SK-N-SH treated with all-trans-retinoic acid at 6 μM for 48 hours (cell line): ENCODE data around the gene HPSE.
"Not testable (repeated sequence)": the region's sequence is repeated elsewhere in the genome, so short reads cannot be mapped to it uniquely, and the experiment has no call there.

Experiments used
- ATAC-seq: fragments of 200-7000 bp; cut with Tn5 transposase; 3 replicates; pipeline ENCODE4 v1.9.1; 2020; ENCODE audit warnings: mild to moderate bottlenecking, moderate library complexity
- ARNTL ChIP-seq: fragments of 450-650 bp; formaldehyde crosslinking; IDR thresholded peaks from 2 replicates; pipeline ENCODE4 v1.5.0; 2020; ENCODE audit warnings: low read depth, mild to moderate bottlenecking, moderate library complexity, borderline replicate concordance
- CREB5 ChIP-seq: fragments of 250-450 bp; sonication (Bioruptor Pico); IDR thresholded peaks from 2 replicates; pipeline ENCODE4 v1.5.1; 2020; ENCODE audit warnings: low read depth, mild to moderate bottlenecking, moderate library complexity
- CSDC2 ChIP-seq: fragments of 250-450 bp; sonication (Bioruptor Pico); IDR thresholded peaks from 2 replicates; pipeline ENCODE4 v1.5.0; 2020; ENCODE audit warnings: mild to moderate bottlenecking, moderate library complexity
- CSRNP3 ChIP-seq: fragments of 250-450 bp; sonication (Bioruptor Pico); IDR thresholded peaks from 2 replicates; pipeline ENCODE4 v1.5.1; 2021; ENCODE audit warnings: mild to moderate bottlenecking, moderate library complexity
- ESRRG ChIP-seq: fragments of 250-450 bp; sonication (Bioruptor Pico); IDR thresholded peaks from 2 replicates; pipeline ENCODE4 v1.6.1; 2021; ENCODE audit warnings: mild to moderate bottlenecking
- GLIS3 ChIP-seq: fragments of 250-450 bp; sonication (Bioruptor Pico); IDR thresholded peaks from 2 replicates; pipeline ENCODE4 v1.5.0; 2020; ENCODE audit warnings: mild to moderate bottlenecking, moderate library complexity
- ISL1 ChIP-seq: fragments of 250-450 bp; sonication (Bioruptor Pico); IDR thresholded peaks from 2 replicates; pipeline ENCODE4 v2.1.2; 2022; ENCODE audit warnings: mild to moderate bottlenecking, moderate library complexity
- OSR1 ChIP-seq: fragments of 250-450 bp; sonication (Bioruptor Pico); IDR thresholded peaks from 2 replicates; pipeline ENCODE4 v1.8.0; 2022; ENCODE audit warnings: moderate library complexity, mild to moderate bottlenecking, inconsistent platforms
- PATZ1 ChIP-seq: fragments of 250-450 bp; sonication (Bioruptor Pico); IDR thresholded peaks from 2 replicates; pipeline ENCODE4 v1.8.0; 2020; ENCODE audit warnings: mild to moderate bottlenecking, moderate library complexity, borderline replicate concordance
- POU6F1 ChIP-seq: fragments of 250-450 bp; sonication (Bioruptor Pico); IDR thresholded peaks from 2 replicates; pipeline ENCODE4 v1.8.0; 2021; ENCODE audit warnings: low read depth, mild to moderate bottlenecking, moderate library complexity, borderline replicate concordance
- SNAI2 ChIP-seq: fragments of 250-450 bp; sonication (Bioruptor Pico); IDR thresholded peaks from 2 replicates; pipeline ENCODE4 v1.5.0; 2020; ENCODE audit warnings: mild to moderate bottlenecking, moderate library complexity
- TCF4 ChIP-seq: fragments of 250-450 bp; sonication (Bioruptor Pico); IDR thresholded peaks from 2 replicates; pipeline ENCODE4 v1.8.0; 2021; ENCODE audit warnings: mild to moderate bottlenecking, moderate library complexity, borderline replicate concordance
- TSHZ2 ChIP-seq: fragments of 250-450 bp; sonication (Bioruptor Pico); IDR thresholded peaks from 2 replicates; pipeline ENCODE4 v1.5.0; 2020; ENCODE audit warnings: mild to moderate bottlenecking, moderate library complexity
- ZC3H10 ChIP-seq: fragments of 250-450 bp; sonication (Bioruptor Pico); IDR thresholded peaks from 2 replicates; pipeline ENCODE4 v1.5.1; 2021; ENCODE audit warnings: mild to moderate bottlenecking, moderate library complexity
- ZFP3 ChIP-seq: fragments of 250-450 bp; sonication (Bioruptor Pico); IDR thresholded peaks from 2 replicates; pipeline ENCODE4 v1.5.0; 2020; ENCODE audit warnings: mild to moderate bottlenecking, moderate library complexity
- ZFP30 ChIP-seq: fragments of 450-650 bp; formaldehyde crosslinking; IDR thresholded peaks from 2 replicates; pipeline ENCODE4 v1.5.0; 2022; ENCODE audit warnings: mild to moderate bottlenecking, moderate library complexity
- ZNF565 ChIP-seq: fragments of 450-650 bp; formaldehyde crosslinking; conservative IDR thresholded peaks from 2 replicates; pipeline ENCODE4 v1.5.0; 2020; ENCODE audit warnings: low read depth, mild to moderate bottlenecking, moderate library complexity
- ZNF70 ChIP-seq: fragments of 450-650 bp; formaldehyde crosslinking; IDR thresholded peaks from 2 replicates; pipeline ENCODE4 v1.5.0; 2020; ENCODE audit warnings: mild to moderate bottlenecking, moderate library complexity
- ZNF8 ChIP-seq: fragments of 450-650 bp; formaldehyde crosslinking; IDR thresholded peaks from 2 replicates; pipeline ENCODE4 v1.5.0; 2020; ENCODE audit warnings: mild to moderate bottlenecking, moderate library complexity

Gene HPSE

GRCh38 chr4:83297548-83298260 lies 36.9 kb downstream of the HPSE start (continued):
- TF ChIP-seq ZFP3 (CRISPR knock-in tag) (no peak), OSR1 (CRISPR knock-in tag) (no peak), CREB5 (no peak), ZFP30 (CRISPR knock-in tag) (no peak), ESRRG (CRISPR knock-in tag) (no peak), ZNF8 (CRISPR knock-in tag) (no peak)
- TF ChIP-seq, all 23 proteins: peak for 0

- TF ChIP-seq POU6F1 (CRISPR knock-in tag) (no peak), SNAI2 (CRISPR knock-in tag) (no peak), CREB5 (no peak), ZFP3 (CRISPR knock-in tag) (no peak), ZNF70 (CRISPR knock-in tag) (no peak), GLIS3 (CRISPR knock-in tag) (no peak), ISL1 (no peak), CSRNP3 (CRISPR knock-in tag) (no peak), PATZ1 (CRISPR knock-in tag) (no peak), TSHZ2 (CRISPR knock-in tag) (no peak), ESRRG (CRISPR knock-in tag) (no peak), TCF4 (CRISPR knock-in tag) (no peak), ZC3H10 (no peak), ZNF565 (CRISPR knock-in tag) (no peak), ARNTL (CRISPR knock-in tag) (no peak), ZFP30 (CRISPR knock-in tag) (no peak), CSDC2 (CRISPR knock-in tag) (no peak)
- ATAC-seq, result no peak
Measured at GRCh38 chr4:83293305-83294046, 41.2 kb downstream of the HPSE start.

GRCh38 chr4:83290059-83290774 lies 44.4 kb downstream of the HPSE start:
- ATAC-seq, result not testable (repeated sequence)

GRCh38 chr4:83288381-83288780 lies 46.3 kb downstream of the HPSE start:
- not testable (repeated sequence) for ATAC-seq
